ENCODE results near the gene FHIT.

FHIT gene

GRCh38 chr3:60847791-60848190 lies 403.5 kb downstream of the FHIT start:
- no peak for DNase-seq (ENCODE audit: low read depth in 3 of 3)

GRCh38 chr3:60844256-60844655 lies 407.0 kb downstream of the FHIT start:
- DNase-seq (ENCODE audit: low read depth in 3 of 3): no peak

- DNase-seq (ENCODE audit: low read depth in 3 of 3): no peak
Measured at GRCh38 chr3:60841355-60841754, 409.9 kb downstream of the FHIT start.

- DNase-seq (ENCODE audit: low read depth in 3 of 3): no peak
Measured at GRCh38 chr3:60839246-60839645, 412.0 kb downstream of the FHIT start.

GRCh38 chr3:60835796-60836195 lies 415.5 kb downstream of the FHIT start:
- no peak for DNase-seq (ENCODE audit: low read depth in 3 of 3)

GRCh38 chr3:60829058-60829457 lies 422.2 kb downstream of the FHIT start:
- DNase-seq (ENCODE audit: low read depth in 3 of 3): no peak

- no peak for DNase-seq (ENCODE audit: low read depth in 3 of 3)
Measured at GRCh38 chr3:60827666-60828065, 423.6 kb downstream of the FHIT start.

- no peak for DNase-seq (ENCODE audit: low read depth in 3 of 3)
Measured at GRCh38 chr3:60826511-60826910, 424.7 kb downstream of the FHIT start.

GRCh38 chr3:60812502-60812901 lies 438.8 kb downstream of the FHIT start:
- no peak for DNase-seq (ENCODE audit: low read depth in 3 of 3)

GRCh38 chr3:60810881-60811280 lies 440.4 kb downstream of the FHIT start:
- DNase-seq (ENCODE audit: low read depth in 3 of 3): no peak

- DNase-seq (ENCODE audit: low read depth in 3 of 3): no peak
Measured at GRCh38 chr3:60809857-60810610, 441.2 kb downstream of the FHIT start.

GRCh38 chr3:60803216-60804173 lies 447.8 kb downstream of the FHIT start:
- no peak for DNase-seq (ENCODE audit: low read depth in 3 of 3)

GRCh38 chr3:60801307-60801706 lies 449.9 kb downstream of the FHIT start:
- no peak for DNase-seq (ENCODE audit: low read depth in 3 of 3)

- DNase-seq (ENCODE audit: low read depth in 3 of 3): no peak
Measured at GRCh38 chr3:60798456-60798855, 452.8 kb downstream of the FHIT start.

- no peak for DNase-seq (ENCODE audit: low read depth in 3 of 3)
Measured at GRCh38 chr3:60792249-60792852, 458.9 kb downstream of the FHIT start.

- DNase-seq (ENCODE audit: low read depth in 3 of 3): no peak
Measured at GRCh38 chr3:60788185-60788584, 463.1 kb downstream of the FHIT start.

- no peak for DNase-seq (ENCODE audit: low read depth in 3 of 3)
Measured at GRCh38 chr3:60781935-60782334, 469.3 kb downstream of the FHIT start.

GRCh38 chr3:60779637-60780036 lies 471.6 kb downstream of the FHIT start:
- no peak for DNase-seq (ENCODE audit: low read depth in 3 of 3)

GRCh38 chr3:60775985-60776384 lies 475.3 kb downstream of the FHIT start:
- no peak for DNase-seq (ENCODE audit: low read depth in 3 of 3)

- no peak for DNase-seq (ENCODE audit: low read depth in 3 of 3)
Measured at GRCh38 chr3:60774617-60775016, 476.6 kb downstream of the FHIT start.

- no peak for DNase-seq (ENCODE audit: low read depth in 3 of 3)
Measured at GRCh38 chr3:60772584-60772983, 478.7 kb downstream of the FHIT start.

- DNase-seq (ENCODE audit: low read depth in 3 of 3): no peak
Measured at GRCh38 chr3:60771766-60772165, 479.5 kb downstream of the FHIT start.
